Ascending aorta (tissue), 2 donors: ENCODE data around the gene LYST. TPM values are rescaled to one million over a fixed set of nuclear protein-coding genes. Genes with fewer than 3 reads are reported as not detected.
"Not testable (repeated sequence)": the region's sequence is repeated elsewhere in the genome, so short reads cannot be mapped to it uniquely, and the experiment has no call there.

Experiments
- DNase-seq, 2 donors: peaks; one replicate each; pipeline ENCODE4 v3.0.0-alpha.2; 2019; ENCODE audit warnings: low spot score in 2 of 2
- H3K27ac ChIP-seq, 2 donors: fragments of 200-600 bp; sonication (generic); one replicate each; pipeline ENCODE4 v1.5.1; 2016 to 2017; ENCODE audit warnings: mild to moderate bottlenecking in 1 of 2
- H3K27me3 ChIP-seq: fragments of 200-600 bp; sonication (generic); one replicate; pipeline ENCODE4 v1.5.1; 2017
- H3K36me3 ChIP-seq, 2 donors: fragments of 200-600 bp; sonication (generic); one replicate each; pipeline ENCODE4 v1.5.1; 2016
- H3K4me1 ChIP-seq, 2 donors: fragments of 200-600 bp; sonication (generic); one replicate each; pipeline ENCODE4 v1.5.1; 2016 to 2017; ENCODE audit warnings: mild to moderate bottlenecking in 1 of 2
- H3K4me3 ChIP-seq, 2 donors: fragments of 200-600 bp; sonication (generic); one replicate each; pipeline ENCODE4 v1.5.1; 2016 to 2017; ENCODE audit warnings: mild to moderate bottlenecking in 1 of 2
- H3K9me3 ChIP-seq, 2 donors: fragments of 200-600 bp; sonication (generic); one replicate each; pipeline ENCODE4 v1.5.1; 2016
- CTCF ChIP-seq, 3 experiments: fragments of 200-600 bp in 2 of 3; fragments of 450-650 bp in 1 of 3; sonication (generic) in 2 of 3; IDR thresholded peaks; one replicate each; pipeline ENCODE4 v1.5.1; 2016 to 2019; ENCODE audit warnings: antibody characterized with exemption in 3 of 3, mild to moderate bottlenecking in 1 of 3, moderate library complexity in 1 of 3
- intact Hi-C: fragments of 100-400 bp; cut with DNase I; formaldehyde crosslinking; loops from one replicate; pipeline ENCODE4 v1.15.1; 2023
- total RNA-seq: library from RNA; depleted of rRNA; stranded (reverse); fragments of >200 nt; gene quantifications from one replicate; pipeline ENCODE4 v1.1.0, GENCODE V29; 2016

The LYST gene
- 169 TPM for total RNA-seq

GRCh38 chr1:235866205-235866912 lies at the start of gene LYST:
Gene LYST (minus strand): TSS chr1:235866906. CDS start chr1:235830417, 36,489 bp downstream.
- Histone ChIP-seq H3K36me3 (no peaks in the 10 kb centered on the region), H3K27ac (peak within 1 kb of the TSS; percentile 92 to 93), H3K4me3 (peak within 1 kb of the TSS; percentile 84 to 95), H3K9me3 (no peaks in the 10 kb centered on the region), H3K4me1 (peaks cover 0 to 10% of the 10 kb centered on the region in 2 donors), H3K27me3 (no peaks in the 10 kb centered on the region)
- DNase-seq, result peak in 1 of 2 donors; percentile 67
- TF ChIP-seq CTCF (IDR thresholded peaks at IDR 0.05), result peak; percentile 12 to 26 (median 19)
- intact Hi-C loops, result loop anchor here (1.0 to 5.0 kb wide), 3 partner anchors 42 to 362 kb away; partner anchors contain the start of genes B3GALNT2 and NID1

GRCh38 chr1:235915489-235915888 lies 48.8 kb upstream of the LYST start:
- H3K4me3 ChIP-seq, H3K27me3 ChIP-seq, intact Hi-C loops, H3K36me3 ChIP-seq, H3K9me3 ChIP-seq, H3K27ac ChIP-seq, H3K4me1 ChIP-seq, DNase-seq: not testable (repeated sequence)

GRCh38 chr1:235913311-235913710 lies 46.6 kb upstream of the LYST start:
- Histone ChIP-seq H3K27me3 (no peaks in the 10 kb centered on the region), H3K4me1 (peaks cover 17 to 20% of the 10 kb centered on the region in 2 donors), H3K4me3 (no peak overlapping the region), H3K27ac (no peak overlapping the region), H3K9me3 (no peaks in the 10 kb centered on the region), H3K36me3 (no peaks in the 10 kb centered on the region)
- DNase-seq, result no peak
- intact Hi-C loops, result no loop called here
- no peak for TF ChIP-seq CTCF (IDR thresholded peaks at IDR 0.05)

- no peak overlapping the region for H3K4me3 ChIP-seq
- H3K36me3 ChIP-seq, result no peaks in the 10 kb centered on the region
- TF ChIP-seq CTCF (IDR thresholded peaks at IDR 0.05), result no peak
- H3K27ac ChIP-seq, result no peak overlapping the region
- no peaks in the 10 kb centered on the region for H3K27me3 ChIP-seq
- DNase-seq, result no peak
- no peaks in the 10 kb centered on the region for H3K9me3 ChIP-seq
- H3K4me1 ChIP-seq, result peaks cover 10 to 16% of the 10 kb centered on the region in 2 donors
- intact Hi-C loops, result loop anchor here (2.0 kb wide), 1 partner anchor 59 kb away; no protein-coding TSS in a partner anchor
Measured at GRCh38 chr1:235911876-235912275, 45.2 kb upstream of the LYST start.

GRCh38 chr1:235911300-235911662 lies 44.6 kb upstream of the LYST start:
- no peak for TF ChIP-seq CTCF (IDR thresholded peaks at IDR 0.05)
- Histone ChIP-seq H3K9me3 (no peaks in the 10 kb centered on the region), H3K4me1 (peaks cover 9 to 15% of the 10 kb centered on the region in 2 donors), H3K36me3 (no peaks in the 10 kb centered on the region), H3K4me3 (no peak overlapping the region), H3K27ac (peak overlapping the region in 1 of 2 donors; percentile 82), H3K27me3 (no peaks in the 10 kb centered on the region)
- intact Hi-C loops, result loop anchor here (2.0 kb wide), 1 partner anchor 60 kb away; no protein-coding TSS in a partner anchor
- no peak for DNase-seq
